MV-4-11 (cell line): ENCODE data around the gene DAZ1.
"Not testable (repeated sequence)": the region's sequence is repeated elsewhere in the genome, so short reads cannot be mapped to it uniquely, and the experiment has no call there.

Experiments
- DNase-seq: peaks from one replicate; lab custom pipeline; 2025; lab: John Stamatoyannopoulos, UW

DAZ1 gene

GRCh38 chrY:23198908-23199307 is at the start of gene DAZ1:
TSS of gene DAZ1 (minus strand) at chrY:23199008. CDS start at chrY:23198800, 208 bp downstream.
- DNase-seq, result not testable (repeated sequence)

- DNase-seq, result not testable (repeated sequence)
Measured at GRCh38 chrY:23219233-23219632, 20.4 kb upstream of the DAZ1 start, which contains the start of gene DAZ2. TSS of gene DAZ2 (plus strand) at chrY:23219533. CDS start at chrY:23219741, 208 bp downstream.

GRCh38 chrY:23210681-23211080 is 11.9 kb upstream of the DAZ1 start:
- DNase-seq, result not testable (repeated sequence)

- DNase-seq, result not testable (repeated sequence)
Measured at GRCh38 chrY:23209802-23210495, 11.1 kb upstream of the DAZ1 start.

DNA sequence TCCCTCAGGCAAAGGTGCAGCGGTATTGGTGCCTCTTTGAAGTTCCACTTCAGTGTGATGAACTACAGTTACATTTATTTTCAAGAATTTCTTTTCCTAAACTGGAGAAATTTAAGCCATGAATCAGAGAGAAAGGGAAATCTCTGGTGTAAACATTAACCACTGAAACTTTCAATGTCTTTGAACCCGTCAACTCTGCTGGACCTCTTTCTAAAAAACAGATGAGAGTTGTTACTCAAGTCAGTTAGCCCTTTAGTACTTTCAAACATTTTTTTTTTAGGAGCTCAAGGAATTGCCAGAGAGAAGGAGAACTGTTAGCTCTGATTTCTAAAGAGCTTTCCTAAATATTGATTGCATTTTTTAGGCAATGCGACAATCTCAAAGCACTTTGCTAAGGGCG is 8.6 kb upstream of the DAZ1 start:
- not testable (repeated sequence) for DNase-seq
